Fibroblast of lung (primary cell): ENCODE data around the gene KMT2D. TPM values are rescaled to one million over a fixed set of nuclear protein-coding genes. Genes with fewer than 3 reads are reported as not detected.

ENCODE experiments used
- DNase-seq, 2 donors: peaks; one replicate each; pipeline versions ENCODE4 v3.0.0 to v3.0.0-alpha.2; 2010; ENCODE audit warnings: low read depth in 2 of 2
- H2AFZ ChIP-seq: 2 replicates; pipeline ENCODE4 v1.5.1; 2012; ENCODE audit warnings: low read length, control low read depth, inconsistent platforms
- H3K27ac ChIP-seq: 2 replicates; pipeline ENCODE4 v1.5.1; 2011; ENCODE audit warnings: low read length, control low read depth; ENCODE audit not compliant: insufficient read depth
- H3K27me3 ChIP-seq: 2 replicates; pipeline ENCODE4 v1.5.1; 2011; ENCODE audit warnings: mild to moderate bottlenecking, low read length; ENCODE audit not compliant: control insufficient read depth, insufficient read depth
- H3K36me3 ChIP-seq: 2 replicates; pipeline ENCODE4 v1.5.1; 2011; ENCODE audit warnings: low read length; ENCODE audit not compliant: control insufficient read depth, insufficient read depth
- H3K4me1 ChIP-seq: 2 replicates; pipeline ENCODE4 v1.5.1; 2011; ENCODE audit warnings: low read length; ENCODE audit not compliant: control insufficient read depth, insufficient read depth; ENCODE audit errors: extremely low read depth
- H3K4me2 ChIP-seq: 2 replicates; pipeline ENCODE4 v1.5.1; 2011; ENCODE audit warnings: low read length, control low read depth; ENCODE audit not compliant: insufficient read depth; ENCODE audit errors: extremely low read depth
- H3K4me3 ChIP-seq, 4 experiments: fragments of 200-600 bp in 1 of 4; sonication (generic) in 1 of 4; replicated peaks in 1 of 4; 2 replicates each; pipeline ENCODE4 v1.5.1; 2011 to 2016; ENCODE audit warnings: low read length in 4 of 4, low read depth in 3 of 4, mild to moderate bottlenecking in 3 of 4, control low read depth in 2 of 4, inconsistent platforms in 1 of 4, mixed read lengths in 1 of 4; ENCODE audit not compliant: insufficient read depth in 1 of 4; ENCODE audit errors: control extremely low read depth in 1 of 4
- H3K79me2 ChIP-seq: 2 replicates; pipeline ENCODE4 v1.5.1; 2012; ENCODE audit warnings: mild to moderate bottlenecking, low read length, inconsistent platforms; ENCODE audit not compliant: control insufficient read depth, insufficient read depth
- H3K9ac ChIP-seq: 2 replicates; pipeline ENCODE4 v1.5.1; 2011; ENCODE audit warnings: mild to moderate bottlenecking, low read length, control low read depth; ENCODE audit not compliant: insufficient read depth
- H3K9me3 ChIP-seq: 2 replicates; pipeline ENCODE4 v1.5.1; 2012; ENCODE audit warnings: low read depth, low read length; ENCODE audit not compliant: control insufficient read depth, insufficient read depth
- H4K20me1 ChIP-seq: 2 replicates; pipeline ENCODE4 v1.5.1; 2011; ENCODE audit warnings: low read length; ENCODE audit not compliant: control insufficient read depth, insufficient read depth; ENCODE audit errors: extremely low read depth
- EZH2 ChIP-seq: IDR thresholded peaks from 2 replicates; pipeline ENCODE4 v1.5.1; 2012; ENCODE audit warnings: low read length, control low read depth, mild to moderate bottlenecking; ENCODE audit errors: missing control alignments
- polyA plus RNA-seq, 2 donors: library from polyadenylated mRNA; depleted of rRNA in 1 of 2; stranded (reverse) in 1 of 2; unstranded in 1 of 2; fragments of >200 nt; gene quantifications; 2 replicates each; pipeline ENCODE4 v1.2.1, GENCODE V29; 2011 to 2012; ENCODE audit warnings: missing spikeins in 1 of 2
- total RNA-seq: library from RNA; depleted of rRNA; stranded (reverse); fragments of >200 nt; gene quantifications from 2 replicates; pipeline ENCODE4 v1.2.1, GENCODE V29; 2014
- TF ChIP-seq, protein P1 (sequence below), 2 donors: IDR thresholded peaks in 1 of 2; conservative IDR thresholded peaks in 1 of 2; 1 replicate in 1 of 2; 2 replicates in 1 of 2; pipeline ENCODE4 v1.5.1; 2011 to 2012; ENCODE audit warnings: low read length in 2 of 2, control low read depth in 1 of 2, inconsistent platforms in 1 of 2, low read depth in 1 of 2, mild to moderate bottlenecking in 1 of 2

Gene KMT2D
- total and polyA plus RNA-seq, 2 donors (not counting 1 experiment from before 2014, with no cell fraction given): 7.3 to 33.0 TPM

DNA sequence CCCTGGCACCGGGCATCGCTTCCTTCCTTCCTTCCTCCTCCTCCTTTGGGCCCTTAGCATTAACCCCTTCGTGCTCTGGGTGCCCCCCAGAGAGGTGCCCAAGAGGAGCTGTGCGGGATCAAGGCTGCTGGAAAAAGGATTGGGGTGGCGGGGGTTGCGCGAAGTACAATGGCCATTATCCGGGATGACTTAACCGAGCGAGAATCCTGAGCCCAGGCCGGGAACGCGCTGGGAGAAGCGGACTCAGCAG, 31.2 kb upstream of the KMT2D start:
- Histone ChIP-seq H4K20me1 (no peaks in the 10 kb centered on the region), H3K4me3 (peak overlapping the region in 1 of 4 experiments; percentile 50), H3K36me3 (no peaks in the 10 kb centered on the region), H3K79me2 (no peaks in the 10 kb centered on the region), H3K27me3 (peaks cover 21% of the 10 kb centered on the region), H3K4me2 (no peak overlapping the region), H3K4me1 (peaks cover 9% of the 10 kb centered on the region), H3K9ac (no peak overlapping the region), H2AFZ (no peak overlapping the region), H3K27ac (no peak overlapping the region), H3K9me3 (no peaks in the 10 kb centered on the region)
- peak; percentile 23 to 56 for DNase-seq
- no peak for TF ChIP-seq EZH2
- TF ChIP-seq, protein P1, sequence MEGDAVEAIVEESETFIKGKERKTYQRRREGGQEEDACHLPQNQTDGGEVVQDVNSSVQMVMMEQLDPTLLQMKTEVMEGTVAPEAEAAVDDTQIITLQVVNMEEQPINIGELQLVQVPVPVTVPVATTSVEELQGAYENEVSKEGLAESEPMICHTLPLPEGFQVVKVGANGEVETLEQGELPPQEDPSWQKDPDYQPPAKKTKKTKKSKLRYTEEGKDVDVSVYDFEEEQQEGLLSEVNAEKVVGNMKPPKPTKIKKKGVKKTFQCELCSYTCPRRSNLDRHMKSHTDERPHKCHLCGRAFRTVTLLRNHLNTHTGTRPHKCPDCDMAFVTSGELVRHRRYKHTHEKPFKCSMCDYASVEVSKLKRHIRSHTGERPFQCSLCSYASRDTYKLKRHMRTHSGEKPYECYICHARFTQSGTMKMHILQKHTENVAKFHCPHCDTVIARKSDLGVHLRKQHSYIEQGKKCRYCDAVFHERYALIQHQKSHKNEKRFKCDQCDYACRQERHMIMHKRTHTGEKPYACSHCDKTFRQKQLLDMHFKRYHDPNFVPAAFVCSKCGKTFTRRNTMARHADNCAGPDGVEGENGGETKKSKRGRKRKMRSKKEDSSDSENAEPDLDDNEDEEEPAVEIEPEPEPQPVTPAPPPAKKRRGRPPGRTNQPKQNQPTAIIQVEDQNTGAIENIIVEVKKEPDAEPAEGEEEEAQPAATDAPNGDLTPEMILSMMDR (conservative IDR thresholded peaks at IDR 0.05 in 1 of 2, IDR thresholded peaks at IDR 0.05 in 1 of 2; ENCODE audit: low read depth in 1 of 2, low read length in 2 of 2): no peak

DNA sequence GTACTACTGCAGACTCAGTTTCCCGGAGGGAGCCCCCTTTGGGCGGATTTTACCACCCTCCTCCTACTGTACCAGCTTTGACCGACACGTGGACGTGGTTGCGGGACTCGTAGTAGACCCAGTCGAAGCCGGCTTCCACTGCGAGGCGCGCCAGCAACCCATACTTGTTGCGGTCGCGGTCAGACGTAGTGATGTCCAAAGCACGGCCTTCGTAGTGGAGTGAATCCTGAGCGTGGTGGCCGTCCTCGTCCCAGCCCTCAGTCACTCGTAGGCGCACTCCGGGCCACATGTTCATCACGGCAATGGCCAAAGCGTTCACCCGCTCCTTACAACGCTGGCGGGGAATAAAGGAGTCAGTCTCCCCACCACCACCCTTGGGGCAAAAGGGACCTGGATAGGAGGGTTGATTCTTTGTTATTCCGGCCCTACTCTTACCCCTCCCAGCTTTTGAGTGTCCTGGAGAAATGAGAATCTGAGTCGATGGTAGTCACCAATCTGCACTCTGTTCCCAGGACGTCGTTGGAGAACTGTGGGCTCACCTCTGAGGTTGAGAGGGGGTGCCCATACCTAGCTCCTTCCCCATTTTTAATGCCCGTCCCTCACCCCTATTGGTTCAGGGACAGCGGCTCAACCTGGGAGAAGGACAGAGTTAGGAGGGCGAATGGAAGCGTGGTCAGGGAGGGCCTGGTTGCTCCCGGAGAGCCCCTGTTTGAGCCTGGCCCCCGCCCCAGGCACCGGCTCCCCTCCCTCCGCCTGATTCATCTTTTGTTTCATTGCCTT, 30.7 kb upstream of the KMT2D start:
- no peaks in the 10 kb centered on the region for H3K9me3 ChIP-seq
- H3K36me3 ChIP-seq: no peaks in the 10 kb centered on the region
- peaks cover 9% of the 10 kb centered on the region for H3K4me1 ChIP-seq
- peaks cover 21% of the 10 kb centered on the region for H3K27me3 ChIP-seq
- no peak overlapping the region for H3K9ac ChIP-seq
- no peak overlapping the region for H2AFZ ChIP-seq
- H3K27ac ChIP-seq: no peak overlapping the region
- TF ChIP-seq EZH2: no peak
- TF ChIP-seq, protein P1 (conservative IDR thresholded peaks at IDR 0.05 in 1 of 2, IDR thresholded peaks at IDR 0.05 in 1 of 2; ENCODE audit: low read depth in 1 of 2, low read length in 2 of 2): no peak
- no peaks in the 10 kb centered on the region for H3K79me2 ChIP-seq
- no peak overlapping the region for H3K4me2 ChIP-seq
- no peaks in the 10 kb centered on the region for H4K20me1 ChIP-seq
- peak overlapping the region in 1 of 4 experiments; percentile 50 for H3K4me3 ChIP-seq
- peak in 1 of 2 donors; percentile 20 for DNase-seq

DNA sequence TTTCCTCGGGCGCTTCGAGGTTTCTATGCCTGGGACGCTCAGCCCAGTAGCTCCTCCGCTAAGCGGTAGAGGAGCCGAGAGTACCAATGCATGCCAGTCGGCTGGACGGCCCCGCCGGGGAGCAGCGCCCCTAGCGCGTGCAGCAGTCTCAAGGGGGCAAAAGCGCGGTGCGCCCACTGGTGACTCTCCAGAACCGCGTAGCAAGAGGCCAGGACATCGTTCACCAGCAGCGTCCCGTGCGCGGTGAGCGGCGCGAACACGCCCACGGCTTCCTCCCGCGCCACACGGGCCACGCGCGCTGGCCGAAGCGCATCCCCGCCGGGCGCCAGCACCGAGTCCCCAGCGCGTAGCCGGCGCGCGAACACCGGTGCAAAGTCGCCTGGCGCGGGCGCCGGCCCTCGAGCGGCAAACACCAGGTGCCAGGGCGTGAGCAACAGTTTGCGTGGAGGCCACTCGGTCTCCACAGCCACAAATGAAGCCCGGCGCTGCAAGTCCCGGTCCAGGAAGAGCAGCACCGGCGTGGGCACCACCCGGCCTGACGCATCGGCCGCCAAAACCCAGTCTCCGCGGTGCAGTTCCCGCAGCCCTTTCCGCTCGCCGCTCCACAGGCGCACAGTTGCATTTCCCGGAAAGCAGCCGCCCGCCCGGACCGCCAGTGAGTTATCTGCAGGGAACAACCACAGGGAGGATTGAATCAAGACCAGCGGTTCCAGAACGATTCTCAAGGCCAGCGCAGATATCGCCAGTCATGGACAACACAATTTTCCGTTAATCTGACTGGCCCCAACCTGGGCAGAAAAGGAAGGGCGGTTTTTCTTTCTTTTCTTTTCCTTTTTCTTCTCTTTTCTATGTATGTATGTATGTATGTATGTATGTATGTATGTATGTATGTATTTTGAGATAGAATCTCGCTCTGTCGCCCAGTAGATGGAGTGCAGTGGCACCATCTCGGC, 29.5 kb upstream of the KMT2D start:
- no peaks in the 10 kb centered on the region for H3K79me2 ChIP-seq
- peak overlapping the region; percentile 78 for H3K4me2 ChIP-seq
- peaks cover 20% of the 10 kb centered on the region for H3K27me3 ChIP-seq
- TF ChIP-seq, protein P1 (conservative IDR thresholded peaks at IDR 0.05 in 1 of 2, IDR thresholded peaks at IDR 0.05 in 1 of 2; ENCODE audit: low read depth in 1 of 2, low read length in 2 of 2): peak in 1 of 2 donors; percentile 27
- no peak for TF ChIP-seq EZH2
- H3K36me3 ChIP-seq: no peaks in the 10 kb centered on the region
- H3K4me1 ChIP-seq: peaks cover 9% of the 10 kb centered on the region
- H3K9me3 ChIP-seq: no peaks in the 10 kb centered on the region
- peak overlapping the region; percentile 34 for H2AFZ ChIP-seq
- H4K20me1 ChIP-seq: no peaks in the 10 kb centered on the region
- no peak overlapping the region for H3K27ac ChIP-seq
- H3K4me3 ChIP-seq: peak overlapping the region in 3 of 4 experiments; percentile 36 to 51 (median 37)
- peak; percentile 36 to 57 for DNase-seq
- no peak overlapping the region for H3K9ac ChIP-seq
